Fibroblast of villous mesenchyme (primary cell): ENCODE measurements around the gene LSS. TPM values are rescaled to one million over a fixed set of nuclear protein-coding genes. Genes with fewer than 3 reads are reported as not detected.

ENCODE experiments used
- DNase-seq: peaks from one replicate; pipeline ENCODE4 v3.0.0-alpha.2; 2010; ENCODE audit warnings: low read depth
- H3K4me3 ChIP-seq: 2 replicates; pipeline ENCODE4 v1.5.1; 2011; ENCODE audit warnings: low read depth, mild to moderate bottlenecking, low read length
- CTCF ChIP-seq: IDR thresholded peaks from 2 replicates; pipeline ENCODE4 v1.5.1; 2012; ENCODE audit warnings: low read depth, mild to moderate bottlenecking, low read length; ENCODE audit not compliant: insufficient read depth
- total RNA-seq: library from RNA; depleted of rRNA; stranded (reverse); fragments of >200 nt; gene quantifications from 2 replicates; pipeline ENCODE4 v1.2.3, GENCODE V29; 2012

LSS gene
- total RNA-seq, 1 donor: 139 TPM

- no peak overlapping the region for H3K4me3 ChIP-seq
- DNase-seq: no peak
- TF ChIP-seq CTCF: no peak
Measured at GRCh38 chr21:46163380-46163779, 65.2 kb downstream of the LSS start.

GRCh38 chr21:46161633-46162592 lies 66.7 kb downstream of the LSS start:
- TF ChIP-seq CTCF: no peak
- no peak for DNase-seq
- H3K4me3 ChIP-seq: no peak overlapping the region

GRCh38 chr21:46160907-46161632 lies 67.5 kb downstream of the LSS start:
- H3K4me3 ChIP-seq: no peak overlapping the region
- TF ChIP-seq CTCF: no peak
- no peak for DNase-seq

- TF ChIP-seq CTCF: no peak
- no peak for DNase-seq
- no peak overlapping the region for H3K4me3 ChIP-seq
Measured at GRCh38 chr21:46160657-46160906, 68.0 kb downstream of the LSS start.

GRCh38 chr21:46159841-46160656 lies 68.5 kb downstream of the LSS start:
- no peak for TF ChIP-seq CTCF
- H3K4me3 ChIP-seq: no peak overlapping the region
- no peak for DNase-seq

GRCh38 chr21:46159390-46159789 lies 69.2 kb downstream of the LSS start:
- TF ChIP-seq CTCF: no peak
- no peak overlapping the region for H3K4me3 ChIP-seq
- no peak for DNase-seq
